ENCODE measurements around the gene TBPL1.

DNA sequence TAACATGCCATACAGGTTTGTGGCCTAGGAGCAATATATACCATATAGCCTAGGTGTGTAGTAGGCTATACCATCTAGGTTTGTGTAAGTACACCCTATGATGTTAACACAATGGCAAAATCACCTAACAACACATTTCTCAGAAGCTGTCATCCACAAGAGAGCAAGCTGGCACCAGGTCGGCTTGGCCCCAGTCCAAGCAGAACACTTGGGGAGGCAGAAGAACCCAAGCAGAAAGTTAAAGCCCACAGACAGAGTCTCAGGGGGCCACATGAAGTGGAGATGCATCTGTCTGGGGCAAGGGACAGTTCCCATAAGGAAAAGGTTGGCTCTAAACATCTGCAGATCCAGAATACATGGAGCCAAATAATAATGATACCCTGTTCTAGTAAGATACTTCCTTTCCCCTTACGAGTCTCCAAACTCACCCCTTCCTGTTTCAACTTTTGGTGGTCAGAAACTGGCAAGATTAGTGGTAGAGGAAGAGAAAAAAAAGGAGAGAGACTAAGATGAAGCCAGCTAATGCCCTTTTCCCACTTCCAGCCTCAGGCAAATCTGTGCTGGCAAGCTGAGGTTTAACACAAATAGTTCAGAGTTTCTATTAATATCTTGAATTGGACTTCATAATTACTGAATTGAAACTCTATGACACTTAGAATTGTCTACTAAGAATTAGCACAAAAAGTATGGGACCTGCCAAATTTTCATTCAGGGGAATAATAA lies 34.7 kb upstream of the TBPL1 start:
- TF ChIP-seq EZH2phosphoT487 (IDR thresholded peaks at IDR 0.05; ENCODE audit: low read length): no peak
- no peak for TF ChIP-seq CTCF (IDR thresholded peaks at IDR 0.05; ENCODE audit: low read length)
- TF ChIP-seq EZH2 (optimal IDR thresholded peaks at IDR 0.05; ENCODE audit: low read depth, low read length): no peak
